Glutamatergic neuron (in vitro differentiated cells): ENCODE measurements around the gene GPR107. TPM values are rescaled to one million over a fixed set of nuclear protein-coding genes. Genes with fewer than 3 reads are reported as not detected.

Experiments
- total RNA-seq: library from RNA; stranded (reverse); fragmentation: NEBNext Ultra II Directional; extraction: Animal tissue kit (Norgen Biotek cat#: 25700); gene quantifications from one replicate; pipeline ENCODE4 v1.2.1, GENCODE V29; 2021; ENCODE audit not compliant: unreplicated experiment

GPR107 gene
- total RNA-seq, 1 donor from 2014 or later, result 48.2 TPM

Other genes with a start within 250 kb of the GPR107 start
- gene TOR1A, start 229.8 kb upstream of the GPR107 start, total RNA-seq, result 42.3 TPM
- gene C9orf78, start 218.6 kb upstream of the GPR107 start, total RNA-seq, result 46.1 TPM
- gene USP20, start 218.4 kb upstream of the GPR107 start, total RNA-seq, result 93.5 TPM
- gene FNBP1, start 10.7 kb upstream of the GPR107 start, total RNA-seq, result 80.4 TPM
- 312 TPM for gene NCS1, start 118.5 kb downstream of the GPR107 start, total RNA-seq
- gene HMCN2, start 211.9 kb downstream of the GPR107 start, total RNA-seq, result 9.3 TPM